ENCODE measurements around the gene OSM.
A peak's percentile ranks its signal among the peaks of the same experiment; 100 is the strongest.

OSM gene

GRCh38 chr22:30275625-30276024, 9.0 kb upstream of the OSM start:
- no peaks in the 10 kb centered on the region for H3K36me3 ChIP-seq (replicated peaks; ENCODE audit: insufficient read depth, low read length)
- H2AFZ ChIP-seq (ENCODE audit: low read length): peak overlapping the region; percentile 59
- H3K79me2 ChIP-seq (ENCODE audit: low read length): no peaks in the 10 kb centered on the region
- H3F3A ChIP-seq (ENCODE audit: insufficient read depth, low read length): no peaks in the 10 kb centered on the region
- peaks cover 26% of the 10 kb centered on the region for H3K27me3 ChIP-seq (replicated peaks; ENCODE audit: insufficient read depth, low read length)
- no peak for TF ChIP-seq EZH2phosphoT487 (IDR thresholded peaks at IDR 0.05; ENCODE audit: low read length)
- TF ChIP-seq EZH2 (optimal IDR thresholded peaks at IDR 0.05; ENCODE audit: low read depth, low read length): no peak
- no peak for TF ChIP-seq CTCF (IDR thresholded peaks at IDR 0.05; ENCODE audit: low read length)
- peaks cover 3% of the 10 kb centered on the region; the same call in 1 of the 2 replicates for H3K4me1 ChIP-seq (ENCODE audit: low read length)
- DNase-seq: no peak
- H3K9ac ChIP-seq (ENCODE audit: low read length): no peak overlapping the region
- H3K27ac ChIP-seq (ENCODE audit: low read length): no peak overlapping the region
- H3K4me3 ChIP-seq (ENCODE audit: low read length): no peak overlapping the region
- H3K9me2 ChIP-seq (replicated peaks; ENCODE audit: insufficient read depth, low read length): no peaks in the 10 kb centered on the region
- H3K9me3 ChIP-seq (replicated peaks; ENCODE audit: insufficient read depth, low read length): no peaks in the 10 kb centered on the region
- no peaks in the 10 kb centered on the region for H4K20me1 ChIP-seq (ENCODE audit: insufficient read depth, low read length)
- H3K4me2 ChIP-seq (ENCODE audit: low read depth, low read length): peak overlapping the region; percentile 26; the same call in 1 of the 2 replicates

GRCh38 chr22:30274437-30274812, 7.8 kb upstream of the OSM start:
- no peaks in the 10 kb centered on the region for H4K20me1 ChIP-seq (ENCODE audit: insufficient read depth, low read length)
- no peak overlapping the region for H3K4me2 ChIP-seq (ENCODE audit: low read depth, low read length)
- H3K4me1 ChIP-seq (ENCODE audit: low read length): peaks cover 3% of the 10 kb centered on the region; the same call in 1 of the 2 replicates
- H3K27ac ChIP-seq (ENCODE audit: low read length): no peak overlapping the region
- peaks cover 26% of the 10 kb centered on the region for H3K27me3 ChIP-seq (replicated peaks; ENCODE audit: insufficient read depth, low read length)
- H3K9me3 ChIP-seq (replicated peaks; ENCODE audit: insufficient read depth, low read length): no peaks in the 10 kb centered on the region
- no peak overlapping the region for H2AFZ ChIP-seq (ENCODE audit: low read length)
- DNase-seq: no peak
- H3K79me2 ChIP-seq (ENCODE audit: low read length): no peaks in the 10 kb centered on the region
- TF ChIP-seq EZH2phosphoT487 (IDR thresholded peaks at IDR 0.05; ENCODE audit: low read length) (no peak), CTCF (IDR thresholded peaks at IDR 0.05; ENCODE audit: low read length) (no peak), EZH2 (optimal IDR thresholded peaks at IDR 0.05; ENCODE audit: low read depth, low read length) (no peak)
- H3K9me2 ChIP-seq (replicated peaks; ENCODE audit: insufficient read depth, low read length): no peaks in the 10 kb centered on the region
- no peak overlapping the region for H3K4me3 ChIP-seq (ENCODE audit: low read length)
- H3K9ac ChIP-seq (ENCODE audit: low read length): no peak overlapping the region
- no peaks in the 10 kb centered on the region for H3K36me3 ChIP-seq (replicated peaks; ENCODE audit: insufficient read depth, low read length)
- no peaks in the 10 kb centered on the region for H3F3A ChIP-seq (ENCODE audit: insufficient read depth, low read length)

DNA sequence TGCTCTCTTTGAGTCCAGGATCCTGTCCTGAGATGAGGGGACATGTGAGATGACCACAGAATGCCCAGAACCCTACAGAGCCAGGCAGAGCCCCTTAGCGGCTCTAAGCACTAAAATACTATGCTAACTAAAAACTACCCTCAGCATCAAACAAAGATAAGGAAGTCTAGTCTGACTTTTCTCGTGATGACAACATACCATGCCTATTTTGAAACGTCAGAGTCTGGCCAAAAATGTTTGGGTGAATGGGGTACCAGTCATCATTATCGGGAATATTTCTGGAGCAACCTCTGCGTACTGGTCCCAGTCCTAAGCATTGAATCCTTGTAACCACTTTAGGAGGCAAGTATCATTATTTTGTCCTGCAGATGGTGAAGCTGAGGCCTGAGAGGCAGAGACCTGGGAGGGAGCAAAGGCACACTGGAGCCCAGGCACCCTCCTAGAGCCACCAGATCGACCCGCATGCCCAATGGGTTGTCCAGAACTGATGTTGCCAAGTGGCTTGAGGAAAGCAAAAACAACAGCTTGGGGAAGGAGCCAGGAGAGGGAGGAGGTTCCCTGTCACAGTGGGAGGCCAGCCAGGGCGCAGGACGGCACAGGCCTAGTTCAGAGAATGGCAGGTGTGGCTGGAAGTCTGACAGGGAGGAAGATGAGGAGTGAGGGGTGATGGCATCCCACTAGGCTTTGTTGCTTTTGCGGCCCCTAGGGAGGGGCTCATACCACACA, 7.2 kb upstream of the OSM start:
- Histone ChIP-seq H3K4me2 (ENCODE audit: low read depth, low read length) (no peak overlapping the region), H3K27me3 (replicated peaks; ENCODE audit: insufficient read depth, low read length) (peaks cover 26% of the 10 kb centered on the region)
- no peak for TF ChIP-seq EZH2 (optimal IDR thresholded peaks at IDR 0.05; ENCODE audit: low read depth, low read length)
- TF ChIP-seq CTCF (IDR thresholded peaks at IDR 0.05; ENCODE audit: low read length): no peak
- TF ChIP-seq EZH2phosphoT487 (IDR thresholded peaks at IDR 0.05; ENCODE audit: low read length): no peak

More for the DNA sequence above, 7.2 kb upstream of the OSM start:
- peaks cover 3% of the 10 kb centered on the region; the same call in 1 of the 2 replicates for H3K4me1 ChIP-seq (ENCODE audit: low read length)
- H2AFZ ChIP-seq (ENCODE audit: low read length): no peak overlapping the region
- H3K27ac ChIP-seq (ENCODE audit: low read length): no peak overlapping the region
- H3F3A ChIP-seq (ENCODE audit: insufficient read depth, low read length): no peaks in the 10 kb centered on the region
- H4K20me1 ChIP-seq (ENCODE audit: insufficient read depth, low read length): no peaks in the 10 kb centered on the region
- no peaks in the 10 kb centered on the region for H3K79me2 ChIP-seq (ENCODE audit: low read length)
- H3K4me3 ChIP-seq (ENCODE audit: low read length): no peak overlapping the region
- H3K9me2 ChIP-seq (replicated peaks; ENCODE audit: insufficient read depth, low read length): no peaks in the 10 kb centered on the region
- no peaks in the 10 kb centered on the region for H3K36me3 ChIP-seq (replicated peaks; ENCODE audit: insufficient read depth, low read length)
- no peak for DNase-seq
- no peak overlapping the region for H3K9ac ChIP-seq (ENCODE audit: low read length)
- no peaks in the 10 kb centered on the region for H3K9me3 ChIP-seq (replicated peaks; ENCODE audit: insufficient read depth, low read length)
